Measurements from ENCODE around the gene S100PBP. TPM values are rescaled to one million over a fixed set of nuclear protein-coding genes. Genes with fewer than 3 reads are reported as not detected.

S100PBP gene
- total and polyA plus RNA-seq, 2 donors (not counting 3 experiments of a cell fraction or from before 2014, with no cell fraction given) = 15.4 to 38.6 TPM

DNA sequence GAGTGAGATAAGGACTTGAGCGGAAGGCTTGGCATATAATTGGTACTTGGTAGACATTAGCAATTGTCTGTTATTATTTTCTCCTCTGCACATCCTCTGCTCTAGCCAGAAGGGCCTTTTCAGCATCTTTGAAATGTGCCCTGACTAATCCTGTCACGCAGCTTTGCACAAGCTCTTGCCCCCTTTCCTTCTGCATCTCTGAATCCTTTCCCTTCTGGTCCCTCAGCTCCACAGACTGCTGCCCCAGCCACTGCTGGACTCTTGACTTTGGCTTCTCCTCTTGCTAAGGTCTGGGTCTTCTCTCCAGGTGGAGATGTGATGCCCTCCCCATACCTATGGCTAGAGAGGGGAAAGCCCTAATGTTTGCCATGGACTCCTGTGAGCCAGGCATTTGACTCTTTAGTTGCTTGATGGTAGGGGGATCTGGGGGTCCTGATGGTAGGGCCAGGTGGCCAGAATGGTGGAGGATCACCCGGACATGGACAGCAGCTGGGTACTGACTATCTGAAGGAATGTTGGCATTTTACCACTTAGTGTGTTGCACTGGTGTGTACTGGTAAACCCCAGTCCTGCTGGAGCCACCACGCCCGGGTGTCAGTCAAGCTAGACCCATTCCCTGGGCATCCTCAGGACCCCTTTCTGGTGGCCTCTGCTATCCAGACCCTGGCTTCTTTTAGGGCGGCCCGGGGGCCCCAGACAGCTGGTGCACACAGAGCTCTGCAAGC, 73.2 kb downstream of the S100PBP start:
- no peak for DNase-seq (ENCODE audit: low read depth, low spot score)
- Histone ChIP-seq H3K27ac (ENCODE audit: insufficient read depth, low read depth, low read length) (no peak overlapping the region), H2AFZ (ENCODE audit: low read depth, low read length) (no peak overlapping the region), H3K4me2 (ENCODE audit: insufficient read depth, low read length) (no peak overlapping the region), H3K79me2 (ENCODE audit: control insufficient read depth, insufficient read depth, low read length) (no peaks in the 10 kb centered on the region), H3K4me1 (ENCODE audit: control insufficient read depth, extremely low read depth, insufficient read depth, low read length) (no peaks in the 10 kb centered on the region), H3K9me1 (replicated peaks; ENCODE audit: control insufficient read depth, extremely low read depth, insufficient read depth, low read length) (no peaks in the 10 kb centered on the region), H3K4me3 (replicated peaks in 1 of 3; ENCODE audit: insufficient read depth in 1 of 3, low read depth in 1 of 3, low read length in 3 of 3) (no peak overlapping the region), H4K20me1 (replicated peaks; ENCODE audit: control insufficient read depth, extremely low read depth, insufficient read depth, low read length) (no peaks in the 10 kb centered on the region), H3K9me3 (replicated peaks; ENCODE audit: control insufficient read depth, insufficient read depth, low read length) (no peaks in the 10 kb centered on the region), H3K9ac (replicated peaks; ENCODE audit: extremely low read depth, insufficient read depth, low read length) (no peak overlapping the region), H3K36me3 (ENCODE audit: control insufficient read depth in 2 of 2, extremely low read depth in 1 of 2, insufficient read depth in 2 of 2, low read length in 2 of 2) (no peaks in the 10 kb centered on the region), H3K27me3 (ENCODE audit: control insufficient read depth in 2 of 2, insufficient read depth in 2 of 2, low read length in 2 of 2) (peaks cover 16 to 19% of the 10 kb centered on the region in 2 experiments)
- no peak for FAIRE-seq
- CTCF ChIA-PET = interaction anchor here (0.9 to 5.7 kb wide), 3 partner anchors 9 to 14 kb away, joined by 3 to 51 read pairs (median 4); no protein-coding TSS in a partner anchor
- dilution Hi-C loops (cut with MboI; ENCODE audit: extremely low pct_ligation_motif_present, low sequenced_read_pairs) = no loop called here
- intact Hi-C loops (cut with micrococcal nuclease) = no loop called here
- no peak for TF ChIP-seq CTCF (IDR thresholded peaks at IDR 0.05; ENCODE audit: extremely low read depth in 1 of 2, insufficient read depth in 1 of 2, low read depth in 1 of 2, low read length in 2 of 2)
- no peak for TF ChIP-seq MYC (IDR thresholded peaks at IDR 0.05; ENCODE audit: low read depth, low read length)
- no peak for TF ChIP-seq POLR2AphosphoS5 (IDR thresholded peaks at IDR 0.05; ENCODE audit: insufficient read depth, low read depth, low read length)
- no peak for TF ChIP-seq FOS (IDR thresholded peaks at IDR 0.05; ENCODE audit: borderline replicate concordance, insufficient read depth, low read length)
- TF ChIP-seq POLR2A (IDR thresholded peaks at IDR 0.05; ENCODE audit: low read depth, low read length) = no peak
- no peak for TF ChIP-seq GATA2 (IDR thresholded peaks at IDR 0.05; ENCODE audit: insufficient read depth, insufficient read length, low read depth, low read length)
- TF ChIP-seq, protein P1, sequence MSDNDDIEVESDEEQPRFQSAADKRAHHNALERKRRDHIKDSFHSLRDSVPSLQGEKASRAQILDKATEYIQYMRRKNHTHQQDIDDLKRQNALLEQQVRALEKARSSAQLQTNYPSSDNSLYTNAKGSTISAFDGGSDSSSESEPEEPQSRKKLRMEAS (IDR thresholded peaks at IDR 0.05; ENCODE audit: insufficient read depth, insufficient read length) = no peak
- no peak for TF ChIP-seq EZH2 (IDR thresholded peaks at IDR 0.05; ENCODE audit: borderline replicate concordance, low read depth, low read length, severe bottlenecking)
- no TSS peak for BruUV-seq (replicated peaks)
- POLR2A ChIA-PET = no interaction called here
